WTC11 (cell line): ENCODE data around the gene CLNK. TPM values are rescaled to one million over a fixed set of nuclear protein-coding genes. Genes with fewer than 3 reads are reported as not detected.

Experiments used
- ATAC-seq: fragments of 200-7000 bp; cut with Tn5 transposase; 2 replicates; pipeline ENCODE4 v1.10.0; 2021; ENCODE audit warnings: mild to moderate bottlenecking, moderate library complexity
- CTCF ChIA-PET: fragments of 300-600 bp; sonication (Branson Sonifier 250); formaldehyde crosslinking; loops from one replicate; lab custom pipeline; 2021; ENCODE audit warnings: antibody characterized with exemption; lab: Charles Lee
- POLR2A ChIA-PET: fragments of 350-600 bp; sonication (Branson Sonifier 250); formaldehyde crosslinking; loops from one replicate; lab custom pipeline; 2021; ENCODE audit warnings: antibody characterized with exemption; lab: Charles Lee
- DNase-seq: peaks from one replicate; pipeline ENCODE4 v3.0.0; 2021; ENCODE audit warnings: low spot score
- H3K27ac Mint-ChIP-seq: 2 replicates; pipeline ENCODE4 v1.8.0; 2021; ENCODE audit warnings: mixed read lengths
- H3K27me3 Mint-ChIP-seq: 2 replicates; pipeline ENCODE4 v1.8.0; 2021; ENCODE audit warnings: low read depth, mild to moderate bottlenecking, moderate library complexity, mixed read lengths
- H3K36me3 Mint-ChIP-seq: 2 replicates; pipeline ENCODE4 v1.8.0; 2021; ENCODE audit warnings: mixed read lengths
- H3K4me1 Mint-ChIP-seq: 2 replicates; pipeline ENCODE4 v1.8.0; 2022; ENCODE audit warnings: mixed read lengths
- H3K4me3 Mint-ChIP-seq: 2 replicates; pipeline ENCODE4 v1.8.0; 2021; ENCODE audit warnings: mild to moderate bottlenecking, moderate library complexity, mixed read lengths
- H3K9me3 Mint-ChIP-seq: 2 replicates; pipeline ENCODE4 v1.8.0; 2021; ENCODE audit warnings: mixed read lengths
- CBFB ChIP-seq: sonication (generic); formaldehyde crosslinking; IDR thresholded peaks from 2 replicates; pipeline ENCODE4 v1.8.1; 2022; ENCODE audit warnings: mild to moderate bottlenecking, low read depth, missing genetic modification reagents
- GABPB1 ChIP-seq: sonication (generic); formaldehyde crosslinking; IDR thresholded peaks from 2 replicates; pipeline ENCODE4 v1.8.1; 2023; ENCODE audit warnings: mild to moderate bottlenecking, missing genetic modification reagents
- NR2C2 ChIP-seq: sonication (generic); formaldehyde crosslinking; IDR thresholded peaks from 2 replicates; pipeline ENCODE4 v1.8.0; 2022; ENCODE audit warnings: mild to moderate bottlenecking, missing genetic modification reagents
- PRRX2 ChIP-seq: fragments of 250-450 bp; sonication (Bioruptor Pico); IDR thresholded peaks from 2 replicates; pipeline ENCODE4 v1.8.0; 2021; ENCODE audit warnings: mild to moderate bottlenecking
- SOX15 ChIP-seq: fragments of 250-450 bp; sonication (Bioruptor Pico); IDR thresholded peaks from 2 replicates; pipeline ENCODE4 v1.9.0; 2021; ENCODE audit warnings: mild to moderate bottlenecking
- TP53 ChIP-seq: sonication (generic); formaldehyde crosslinking; IDR thresholded peaks from 2 replicates; pipeline ENCODE4 v1.8.1; 2023; ENCODE audit warnings: mild to moderate bottlenecking, missing genetic modification reagents
- total RNA-seq: library from RNA; stranded (reverse); gene quantifications from 3 replicates; pipeline ENCODE4 v1.2.3, GENCODE V29; 2021
- TF ChIP-seq, protein P1 (sequence below): sonication (generic); formaldehyde crosslinking; IDR thresholded peaks from 2 replicates; pipeline ENCODE4 v1.8.0; 2023; ENCODE audit warnings: missing genetic modification reagents, mild to moderate bottlenecking, borderline replicate concordance
- TF ChIP-seq, protein P2 (sequence below): sonication (generic); formaldehyde crosslinking; IDR thresholded peaks from 2 replicates; pipeline ENCODE4 v1.8.0; 2022; ENCODE audit warnings: mild to moderate bottlenecking, missing genetic modification reagents
- TF ChIP-seq, protein P3 (sequence below): sonication (generic); formaldehyde crosslinking; IDR thresholded peaks from 2 replicates; pipeline ENCODE4 v1.8.0; 2022; ENCODE audit warnings: missing genetic modification reagents
- TF ChIP-seq, protein P4 (sequence below): sonication (generic); formaldehyde crosslinking; IDR thresholded peaks from 2 replicates; pipeline ENCODE4 v1.8.1; 2022; ENCODE audit warnings: low read depth, missing genetic modification reagents, borderline replicate concordance
- TF ChIP-seq, protein P5 (sequence below): sonication (generic); formaldehyde crosslinking; IDR thresholded peaks from 2 replicates; pipeline ENCODE4 v1.8.0; 2022; ENCODE audit warnings: mild to moderate bottlenecking, missing genetic modification reagents
- TF ChIP-seq, protein P6 (sequence below): sonication (generic); formaldehyde crosslinking; IDR thresholded peaks from 2 replicates; pipeline ENCODE4 v1.8.1; 2023; ENCODE audit warnings: mild to moderate bottlenecking, missing genetic modification reagents, borderline replicate concordance
- TF ChIP-seq, protein P7 (sequence below): sonication (generic); formaldehyde crosslinking; IDR thresholded peaks from 2 replicates; pipeline ENCODE4 v1.8.0; 2022; ENCODE audit warnings: mild to moderate bottlenecking, missing genetic modification reagents

Gene CLNK
- total RNA-seq, 1 experiment from 2014 or later = not detected

DNA sequence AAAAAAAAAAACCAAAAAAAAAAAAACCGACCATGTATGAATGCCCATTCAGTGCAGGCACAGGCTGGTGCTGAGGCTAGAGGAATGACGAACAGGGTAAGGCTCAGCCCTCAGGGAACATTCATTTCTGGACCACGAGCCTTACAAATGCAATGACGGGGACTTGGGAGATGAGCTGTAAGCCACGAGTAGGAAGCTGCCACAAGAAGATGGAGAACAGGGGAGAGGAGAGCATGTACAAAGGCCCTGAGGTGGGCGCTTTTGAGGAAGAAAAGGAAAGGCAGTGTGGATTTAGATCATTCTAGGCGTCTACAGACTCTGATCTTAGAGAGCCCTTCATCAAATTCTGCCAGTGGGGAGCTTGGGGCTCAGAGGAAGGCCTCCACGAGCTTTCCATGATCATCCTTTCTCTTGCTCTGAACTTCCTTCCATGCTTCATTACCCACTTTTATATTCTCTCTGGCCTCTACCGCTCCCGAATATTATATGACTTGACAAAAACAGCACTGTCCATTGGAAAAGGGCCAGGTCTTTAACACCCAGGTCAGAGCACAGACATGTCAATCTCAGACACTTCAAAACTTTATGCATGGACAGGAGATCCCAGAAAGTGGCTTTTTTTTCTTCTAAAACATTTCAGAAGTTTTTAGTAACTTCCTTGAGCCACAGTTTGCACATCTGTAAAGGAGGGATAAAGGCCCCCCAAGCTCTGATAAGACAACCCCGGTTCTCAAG is 224.1 kb downstream of the CLNK start (continued):
- TF ChIP-seq, protein P1, sequence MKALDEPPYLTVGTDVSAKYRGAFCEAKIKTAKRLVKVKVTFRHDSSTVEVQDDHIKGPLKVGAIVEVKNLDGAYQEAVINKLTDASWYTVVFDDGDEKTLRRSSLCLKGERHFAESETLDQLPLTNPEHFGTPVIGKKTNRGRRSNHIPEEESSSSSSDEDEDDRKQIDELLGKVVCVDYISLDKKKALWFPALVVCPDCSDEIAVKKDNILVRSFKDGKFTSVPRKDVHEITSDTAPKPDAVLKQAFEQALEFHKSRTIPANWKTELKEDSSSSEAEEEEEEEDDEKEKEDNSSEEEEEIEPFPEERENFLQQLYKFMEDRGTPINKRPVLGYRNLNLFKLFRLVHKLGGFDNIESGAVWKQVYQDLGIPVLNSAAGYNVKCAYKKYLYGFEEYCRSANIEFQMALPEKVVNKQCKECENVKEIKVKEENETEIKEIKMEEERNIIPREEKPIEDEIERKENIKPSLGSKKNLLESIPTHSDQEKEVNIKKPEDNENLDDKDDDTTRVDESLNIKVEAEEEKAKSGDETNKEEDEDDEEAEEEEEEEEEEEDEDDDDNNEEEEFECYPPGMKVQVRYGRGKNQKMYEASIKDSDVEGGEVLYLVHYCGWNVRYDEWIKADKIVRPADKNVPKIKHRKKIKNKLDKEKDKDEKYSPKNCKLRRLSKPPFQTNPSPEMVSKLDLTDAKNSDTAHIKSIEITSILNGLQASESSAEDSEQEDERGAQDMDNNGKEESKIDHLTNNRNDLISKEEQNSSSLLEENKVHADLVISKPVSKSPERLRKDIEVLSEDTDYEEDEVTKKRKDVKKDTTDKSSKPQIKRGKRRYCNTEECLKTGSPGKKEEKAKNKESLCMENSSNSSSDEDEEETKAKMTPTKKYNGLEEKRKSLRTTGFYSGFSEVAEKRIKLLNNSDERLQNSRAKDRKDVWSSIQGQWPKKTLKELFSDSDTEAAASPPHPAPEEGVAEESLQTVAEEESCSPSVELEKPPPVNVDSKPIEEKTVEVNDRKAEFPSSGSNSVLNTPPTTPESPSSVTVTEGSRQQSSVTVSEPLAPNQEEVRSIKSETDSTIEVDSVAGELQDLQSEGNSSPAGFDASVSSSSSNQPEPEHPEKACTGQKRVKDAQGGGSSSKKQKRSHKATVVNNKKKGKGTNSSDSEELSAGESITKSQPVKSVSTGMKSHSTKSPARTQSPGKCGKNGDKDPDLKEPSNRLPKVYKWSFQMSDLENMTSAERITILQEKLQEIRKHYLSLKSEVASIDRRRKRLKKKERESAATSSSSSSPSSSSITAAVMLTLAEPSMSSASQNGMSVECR (CRISPR knock-in tag) = no peak
- no peak for TF ChIP-seq CBFB
- TF ChIP-seq, protein P2, sequence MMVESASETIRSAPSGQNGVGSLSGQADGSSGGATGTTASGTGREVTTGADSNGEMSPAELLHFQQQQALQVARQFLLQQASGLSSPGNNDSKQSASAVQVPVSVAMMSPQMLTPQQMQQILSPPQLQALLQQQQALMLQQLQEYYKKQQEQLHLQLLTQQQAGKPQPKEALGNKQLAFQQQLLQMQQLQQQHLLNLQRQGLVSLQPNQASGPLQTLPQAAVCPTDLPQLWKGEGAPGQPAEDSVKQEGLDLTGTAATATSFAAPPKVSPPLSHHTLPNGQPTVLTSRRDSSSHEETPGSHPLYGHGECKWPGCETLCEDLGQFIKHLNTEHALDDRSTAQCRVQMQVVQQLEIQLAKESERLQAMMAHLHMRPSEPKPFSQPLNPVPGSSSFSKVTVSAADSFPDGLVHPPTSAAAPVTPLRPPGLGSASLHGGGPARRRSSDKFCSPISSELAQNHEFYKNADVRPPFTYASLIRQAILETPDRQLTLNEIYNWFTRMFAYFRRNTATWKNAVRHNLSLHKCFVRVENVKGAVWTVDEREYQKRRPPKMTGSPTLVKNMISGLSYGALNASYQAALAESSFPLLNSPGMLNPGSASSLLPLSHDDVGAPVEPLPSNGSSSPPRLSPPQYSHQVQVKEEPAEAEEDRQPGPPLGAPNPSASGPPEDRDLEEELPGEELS (CRISPR knock-in tag) = no peak
- TF ChIP-seq, protein P3, sequence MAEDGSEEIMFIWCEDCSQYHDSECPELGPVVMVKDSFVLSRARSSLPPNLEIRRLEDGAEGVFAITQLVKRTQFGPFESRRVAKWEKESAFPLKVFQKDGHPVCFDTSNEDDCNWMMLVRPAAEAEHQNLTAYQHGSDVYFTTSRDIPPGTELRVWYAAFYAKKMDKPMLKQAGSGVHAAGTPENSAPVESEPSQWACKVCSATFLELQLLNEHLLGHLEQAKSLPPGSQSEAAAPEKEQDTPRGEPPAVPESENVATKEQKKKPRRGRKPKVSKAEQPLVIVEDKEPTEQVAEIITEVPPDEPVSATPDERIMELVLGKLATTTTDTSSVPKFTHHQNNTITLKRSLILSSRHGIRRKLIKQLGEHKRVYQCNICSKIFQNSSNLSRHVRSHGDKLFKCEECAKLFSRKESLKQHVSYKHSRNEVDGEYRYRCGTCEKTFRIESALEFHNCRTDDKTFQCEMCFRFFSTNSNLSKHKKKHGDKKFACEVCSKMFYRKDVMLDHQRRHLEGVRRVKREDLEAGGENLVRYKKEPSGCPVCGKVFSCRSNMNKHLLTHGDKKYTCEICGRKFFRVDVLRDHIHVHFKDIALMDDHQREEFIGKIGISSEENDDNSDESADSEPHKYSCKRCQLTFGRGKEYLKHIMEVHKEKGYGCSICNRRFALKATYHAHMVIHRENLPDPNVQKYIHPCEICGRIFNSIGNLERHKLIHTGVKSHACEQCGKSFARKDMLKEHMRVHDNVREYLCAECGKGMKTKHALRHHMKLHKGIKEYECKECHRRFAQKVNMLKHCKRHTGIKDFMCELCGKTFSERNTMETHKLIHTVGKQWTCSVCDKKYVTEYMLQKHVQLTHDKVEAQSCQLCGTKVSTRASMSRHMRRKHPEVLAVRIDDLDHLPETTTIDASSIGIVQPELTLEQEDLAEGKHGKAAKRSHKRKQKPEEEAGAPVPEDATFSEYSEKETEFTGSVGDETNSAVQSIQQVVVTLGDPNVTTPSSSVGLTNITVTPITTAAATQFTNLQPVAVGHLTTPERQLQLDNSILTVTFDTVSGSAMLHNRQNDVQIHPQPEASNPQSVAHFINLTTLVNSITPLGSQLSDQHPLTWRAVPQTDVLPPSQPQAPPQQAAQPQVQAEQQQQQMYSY (CRISPR knock-in tag) = no peak
- TF ChIP-seq NR2C2 (CRISPR knock-in tag) = no peak
- no peak for TF ChIP-seq PRRX2 (CRISPR knock-in tag)
- TF ChIP-seq, all 79 proteins: peak for 0

DNA sequence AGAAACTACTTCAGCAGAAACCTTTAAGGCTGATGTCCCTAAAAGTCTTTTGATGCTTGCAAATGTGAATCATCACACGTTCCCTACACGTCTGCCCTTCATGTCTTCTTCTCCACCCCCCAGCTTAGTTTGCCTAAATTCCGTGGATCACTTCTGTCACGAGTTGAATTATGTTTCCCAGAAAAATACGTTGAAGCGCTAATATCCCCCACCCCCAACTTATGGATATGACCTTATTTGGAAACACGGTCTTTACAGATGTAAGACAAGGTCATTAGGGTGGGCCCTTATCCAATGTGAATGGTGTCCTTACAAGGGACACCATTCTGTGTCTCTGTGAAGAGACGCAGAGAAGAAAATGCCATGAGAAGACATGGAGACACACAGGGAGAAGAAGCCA is 225.3 kb downstream of the CLNK start:
- DNase-seq = no peak
- ChIA-PET POLR2A (no interaction called here), CTCF (no interaction called here)
- peaks cover 9% of the 10 kb centered on the region for H3K36me3 Mint-ChIP-seq
- peaks cover 34% of the 10 kb centered on the region for H3K4me1 Mint-ChIP-seq
- H3K4me3 Mint-ChIP-seq = no peak overlapping the region
- no peak for ATAC-seq
- H3K9me3 Mint-ChIP-seq = no peaks in the 10 kb centered on the region
- H3K27me3 Mint-ChIP-seq = peaks cover 91% of the 10 kb centered on the region
- H3K27ac Mint-ChIP-seq = no peak overlapping the region
- TF ChIP-seq, protein P3 (CRISPR knock-in tag) = no peak
- TF ChIP-seq, protein P4, sequence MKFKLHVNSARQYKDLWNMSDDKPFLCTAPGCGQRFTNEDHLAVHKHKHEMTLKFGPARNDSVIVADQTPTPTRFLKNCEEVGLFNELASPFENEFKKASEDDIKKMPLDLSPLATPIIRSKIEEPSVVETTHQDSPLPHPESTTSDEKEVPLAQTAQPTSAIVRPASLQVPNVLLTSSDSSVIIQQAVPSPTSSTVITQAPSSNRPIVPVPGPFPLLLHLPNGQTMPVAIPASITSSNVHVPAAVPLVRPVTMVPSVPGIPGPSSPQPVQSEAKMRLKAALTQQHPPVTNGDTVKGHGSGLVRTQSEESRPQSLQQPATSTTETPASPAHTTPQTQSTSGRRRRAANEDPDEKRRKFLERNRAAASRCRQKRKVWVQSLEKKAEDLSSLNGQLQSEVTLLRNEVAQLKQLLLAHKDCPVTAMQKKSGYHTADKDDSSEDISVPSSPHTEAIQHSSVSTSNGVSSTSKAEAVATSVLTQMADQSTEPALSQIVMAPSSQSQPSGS (CRISPR knock-in tag) = no peak
- TF ChIP-seq, protein P5, sequence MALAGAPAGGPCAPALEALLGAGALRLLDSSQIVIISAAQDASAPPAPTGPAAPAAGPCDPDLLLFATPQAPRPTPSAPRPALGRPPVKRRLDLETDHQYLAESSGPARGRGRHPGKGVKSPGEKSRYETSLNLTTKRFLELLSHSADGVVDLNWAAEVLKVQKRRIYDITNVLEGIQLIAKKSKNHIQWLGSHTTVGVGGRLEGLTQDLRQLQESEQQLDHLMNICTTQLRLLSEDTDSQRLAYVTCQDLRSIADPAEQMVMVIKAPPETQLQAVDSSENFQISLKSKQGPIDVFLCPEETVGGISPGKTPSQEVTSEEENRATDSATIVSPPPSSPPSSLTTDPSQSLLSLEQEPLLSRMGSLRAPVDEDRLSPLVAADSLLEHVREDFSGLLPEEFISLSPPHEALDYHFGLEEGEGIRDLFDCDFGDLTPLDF (CRISPR knock-in tag) = no peak
- TF ChIP-seq SOX15 (CRISPR knock-in tag) = no peak
- no peak for TF ChIP-seq TP53 (CRISPR knock-in tag)
- TF ChIP-seq, protein P6, sequence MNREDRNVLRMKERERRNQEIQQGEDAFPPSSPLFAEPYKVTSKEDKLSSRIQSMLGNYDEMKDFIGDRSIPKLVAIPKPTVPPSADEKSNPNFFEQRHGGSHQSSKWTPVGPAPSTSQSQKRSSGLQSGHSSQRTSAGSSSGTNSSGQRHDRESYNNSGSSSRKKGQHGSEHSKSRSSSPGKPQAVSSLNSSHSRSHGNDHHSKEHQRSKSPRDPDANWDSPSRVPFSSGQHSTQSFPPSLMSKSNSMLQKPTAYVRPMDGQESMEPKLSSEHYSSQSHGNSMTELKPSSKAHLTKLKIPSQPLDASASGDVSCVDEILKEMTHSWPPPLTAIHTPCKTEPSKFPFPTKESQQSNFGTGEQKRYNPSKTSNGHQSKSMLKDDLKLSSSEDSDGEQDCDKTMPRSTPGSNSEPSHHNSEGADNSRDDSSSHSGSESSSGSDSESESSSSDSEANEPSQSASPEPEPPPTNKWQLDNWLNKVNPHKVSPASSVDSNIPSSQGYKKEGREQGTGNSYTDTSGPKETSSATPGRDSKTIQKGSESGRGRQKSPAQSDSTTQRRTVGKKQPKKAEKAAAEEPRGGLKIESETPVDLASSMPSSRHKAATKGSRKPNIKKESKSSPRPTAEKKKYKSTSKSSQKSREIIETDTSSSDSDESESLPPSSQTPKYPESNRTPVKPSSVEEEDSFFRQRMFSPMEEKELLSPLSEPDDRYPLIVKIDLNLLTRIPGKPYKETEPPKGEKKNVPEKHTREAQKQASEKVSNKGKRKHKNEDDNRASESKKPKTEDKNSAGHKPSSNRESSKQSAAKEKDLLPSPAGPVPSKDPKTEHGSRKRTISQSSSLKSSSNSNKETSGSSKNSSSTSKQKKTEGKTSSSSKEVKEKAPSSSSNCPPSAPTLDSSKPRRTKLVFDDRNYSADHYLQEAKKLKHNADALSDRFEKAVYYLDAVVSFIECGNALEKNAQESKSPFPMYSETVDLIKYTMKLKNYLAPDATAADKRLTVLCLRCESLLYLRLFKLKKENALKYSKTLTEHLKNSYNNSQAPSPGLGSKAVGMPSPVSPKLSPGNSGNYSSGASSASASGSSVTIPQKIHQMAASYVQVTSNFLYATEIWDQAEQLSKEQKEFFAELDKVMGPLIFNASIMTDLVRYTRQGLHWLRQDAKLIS (CRISPR knock-in tag) = no peak
- TF ChIP-seq, protein P7, sequence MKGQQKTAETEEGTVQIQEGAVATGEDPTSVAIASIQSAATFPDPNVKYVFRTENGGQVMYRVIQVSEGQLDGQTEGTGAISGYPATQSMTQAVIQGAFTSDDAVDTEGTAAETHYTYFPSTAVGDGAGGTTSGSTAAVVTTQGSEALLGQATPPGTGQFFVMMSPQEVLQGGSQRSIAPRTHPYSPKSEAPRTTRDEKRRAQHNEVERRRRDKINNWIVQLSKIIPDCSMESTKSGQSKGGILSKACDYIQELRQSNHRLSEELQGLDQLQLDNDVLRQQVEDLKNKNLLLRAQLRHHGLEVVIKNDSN (CRISPR knock-in tag) = no peak
- no peak for TF ChIP-seq GABPB1
